NCI-H82 (cell line): ENCODE data around the gene EVL.

Experiments
- DNase-seq: peaks from one replicate; lab custom pipeline; 2025; lab: John Stamatoyannopoulos, UW

EVL gene

DNA sequence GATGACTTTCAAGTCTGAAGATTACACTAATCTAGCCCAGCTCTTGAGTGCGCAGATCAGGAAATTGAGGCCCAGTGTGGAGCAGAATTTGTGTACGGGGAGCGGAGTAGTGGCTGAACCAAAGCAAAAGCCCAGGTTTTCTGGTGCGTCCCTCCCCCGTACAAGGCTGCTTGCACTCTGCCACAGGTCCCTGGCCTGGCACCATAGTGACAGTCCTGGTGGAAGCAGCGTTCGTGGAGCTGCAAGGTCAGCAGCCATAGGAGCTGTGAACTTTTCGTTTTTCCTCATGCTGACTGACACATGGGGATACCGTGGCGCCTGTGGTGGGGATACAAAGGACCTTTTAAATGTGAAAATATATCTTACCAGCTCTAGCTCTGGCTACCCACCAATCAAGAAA lies 1.7 kb downstream of the EVL start:
- no peak for DNase-seq

DNA sequence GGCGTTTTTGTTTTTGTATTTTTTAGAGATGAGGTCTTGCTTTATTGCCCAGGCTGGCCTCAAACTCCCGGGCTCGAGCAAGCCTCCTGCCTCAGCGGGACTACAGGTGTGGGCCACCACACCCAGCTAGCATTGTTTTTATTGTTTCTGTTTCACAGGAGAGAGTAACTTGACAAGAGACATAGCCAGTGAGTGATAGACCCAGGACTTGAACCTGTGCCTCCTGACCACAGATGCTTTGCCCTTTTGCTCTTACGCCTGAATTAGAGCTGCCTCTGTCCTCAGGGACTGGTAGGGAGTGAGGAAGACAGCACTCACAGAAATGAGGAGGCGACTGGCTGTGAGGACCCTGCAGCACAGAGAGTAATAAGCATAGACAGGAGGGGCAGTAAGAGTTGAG lies 2.3 kb downstream of the EVL start:
- DNase-seq: no peak

DNA sequence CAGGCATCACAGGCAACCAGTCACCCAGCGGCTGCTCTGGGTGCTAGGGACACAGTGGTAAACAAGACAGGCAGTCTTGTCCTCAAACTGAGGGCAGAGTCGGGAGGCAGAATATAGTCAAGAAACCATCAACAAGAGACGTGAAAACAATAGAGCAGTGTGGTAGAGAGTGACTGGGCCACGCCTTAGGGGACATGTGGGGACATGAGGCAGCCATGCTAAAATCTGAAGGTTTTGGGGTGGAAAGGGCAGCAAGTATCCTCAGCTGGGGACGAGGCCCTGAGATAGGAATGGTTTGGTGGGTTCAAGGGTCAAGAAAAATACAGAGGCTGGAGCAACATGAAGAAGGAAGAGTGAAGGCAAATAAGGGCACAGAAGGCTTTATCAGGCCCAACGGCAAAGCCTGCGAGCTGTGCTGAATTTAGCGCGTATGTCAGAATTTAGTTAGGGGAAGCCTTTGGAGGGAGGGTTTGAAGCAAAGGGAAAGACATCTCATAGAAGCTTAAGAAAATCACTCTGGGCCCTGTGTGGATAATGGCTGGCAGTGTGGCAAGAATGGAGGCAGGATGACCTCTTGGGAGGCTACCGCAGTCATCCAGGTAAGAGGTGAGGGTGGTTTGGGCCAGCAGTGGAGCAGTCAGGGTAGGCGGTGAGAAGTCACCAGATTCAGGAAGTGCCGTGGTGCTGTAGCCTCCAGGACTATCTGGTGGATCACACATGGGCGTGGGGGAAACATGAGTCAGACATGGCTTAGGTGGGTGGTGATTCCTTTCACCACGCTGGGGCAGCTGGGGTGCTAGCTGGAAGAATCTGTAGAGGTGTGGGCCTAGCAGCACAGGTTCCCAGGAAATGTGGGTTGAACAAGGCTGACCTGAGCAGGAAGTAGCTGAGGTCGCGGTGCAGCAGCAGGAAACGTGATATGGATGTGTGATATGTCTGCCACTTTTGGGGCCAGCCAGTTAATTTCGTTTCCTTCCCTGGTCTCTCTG lies 3.0 kb downstream of the EVL start:
- no peak for DNase-seq

DNA sequence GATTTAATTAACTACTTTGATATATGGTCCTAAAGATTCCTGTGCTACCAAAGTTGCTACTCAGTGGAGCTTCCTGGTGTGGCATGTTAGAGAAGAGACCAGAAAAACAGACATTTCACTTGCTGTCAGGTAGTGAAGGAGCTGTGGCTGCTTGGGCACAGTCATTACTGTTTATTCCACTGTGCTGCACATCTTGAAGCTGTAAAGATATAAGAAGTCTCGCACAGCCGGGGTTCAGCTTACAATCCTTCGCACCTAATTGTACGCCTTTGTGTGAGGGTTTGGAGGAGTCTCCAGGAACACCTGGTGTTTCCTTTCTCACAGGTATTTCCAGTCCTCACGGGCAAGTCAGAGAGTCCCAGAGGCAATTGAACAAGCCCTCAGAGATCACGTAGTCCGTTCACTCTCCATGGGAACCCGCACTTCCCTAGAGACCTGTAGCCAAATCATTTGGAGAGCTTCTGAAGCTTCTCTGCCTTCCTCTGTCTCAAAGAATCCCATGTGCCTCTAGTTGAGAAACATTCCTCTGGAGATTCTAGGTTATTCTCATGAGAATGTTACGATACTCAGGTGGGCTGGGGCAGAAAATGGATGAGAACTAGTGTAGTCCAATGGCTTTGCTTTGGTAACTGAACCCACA lies 4.1 kb downstream of the EVL start:
- DNase-seq: no peak

DNA sequence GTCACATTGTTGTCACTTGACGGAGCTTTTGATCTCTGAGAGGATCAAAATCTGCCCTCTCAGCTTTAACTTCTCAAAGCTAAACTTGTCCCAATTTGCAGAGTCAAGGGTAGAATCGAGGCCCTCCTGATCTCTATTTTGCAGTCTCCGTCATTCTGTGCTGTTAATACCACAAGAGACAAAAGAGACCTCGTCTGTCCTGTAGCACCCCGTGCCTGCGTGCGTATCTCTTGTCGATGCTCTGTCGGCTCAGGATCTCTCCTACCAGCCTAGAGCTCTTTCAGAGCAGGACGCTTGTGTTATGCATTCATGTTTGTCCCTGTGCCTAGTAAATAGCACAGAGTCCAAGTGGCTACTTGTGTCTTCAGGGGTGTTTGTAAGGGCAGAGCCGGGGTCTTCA lies 5.1 kb downstream of the EVL start:
- no peak for DNase-seq

DNA sequence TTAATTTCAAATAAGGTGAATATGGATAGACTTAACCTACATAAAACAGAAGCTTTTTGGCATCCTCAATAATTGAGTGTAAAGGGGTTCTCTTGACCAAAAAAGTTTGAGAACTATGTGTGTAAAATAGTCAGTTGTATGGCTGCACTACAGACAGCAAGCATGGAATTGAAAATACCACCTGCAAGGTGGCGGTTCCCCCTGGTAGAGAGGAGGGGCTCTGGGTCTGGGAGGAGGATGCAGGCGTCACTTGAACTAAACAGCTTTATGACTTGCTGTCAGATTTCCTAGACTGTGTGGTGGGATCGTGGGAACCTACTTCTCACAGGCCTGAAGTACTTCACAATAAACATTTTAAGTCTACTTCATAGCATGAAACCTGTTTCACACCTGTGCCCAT lies 6.3 kb downstream of the EVL start:
- DNase-seq: no peak

DNA sequence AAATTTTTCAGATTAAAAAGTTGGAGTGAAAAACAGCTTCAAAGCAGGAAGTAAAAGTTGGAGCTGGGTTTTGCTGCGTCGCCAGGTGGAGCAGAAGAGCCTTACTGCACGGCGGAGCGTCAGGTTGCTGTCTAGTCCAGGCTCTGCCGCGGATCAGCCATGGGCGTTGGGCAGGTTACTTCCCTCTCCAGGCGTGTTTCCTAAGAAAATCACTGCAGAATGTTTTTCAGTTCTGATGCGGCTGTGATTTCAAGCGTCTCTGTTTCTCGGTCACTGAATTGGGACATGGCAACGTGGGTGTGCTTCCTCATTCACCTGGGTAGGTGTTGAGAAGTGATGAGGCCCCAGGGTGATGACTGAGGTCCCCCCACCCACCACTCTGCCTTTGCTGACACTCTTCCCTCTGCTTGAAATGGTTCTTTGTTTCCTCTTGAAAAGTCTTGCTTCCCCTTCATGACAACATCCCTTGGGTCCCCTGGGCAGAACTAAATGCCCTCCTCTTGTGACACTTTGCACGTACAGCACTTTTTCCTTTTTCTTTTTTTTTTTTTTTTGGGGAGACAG lies 7.6 kb downstream of the EVL start:
- no peak for DNase-seq

DNA sequence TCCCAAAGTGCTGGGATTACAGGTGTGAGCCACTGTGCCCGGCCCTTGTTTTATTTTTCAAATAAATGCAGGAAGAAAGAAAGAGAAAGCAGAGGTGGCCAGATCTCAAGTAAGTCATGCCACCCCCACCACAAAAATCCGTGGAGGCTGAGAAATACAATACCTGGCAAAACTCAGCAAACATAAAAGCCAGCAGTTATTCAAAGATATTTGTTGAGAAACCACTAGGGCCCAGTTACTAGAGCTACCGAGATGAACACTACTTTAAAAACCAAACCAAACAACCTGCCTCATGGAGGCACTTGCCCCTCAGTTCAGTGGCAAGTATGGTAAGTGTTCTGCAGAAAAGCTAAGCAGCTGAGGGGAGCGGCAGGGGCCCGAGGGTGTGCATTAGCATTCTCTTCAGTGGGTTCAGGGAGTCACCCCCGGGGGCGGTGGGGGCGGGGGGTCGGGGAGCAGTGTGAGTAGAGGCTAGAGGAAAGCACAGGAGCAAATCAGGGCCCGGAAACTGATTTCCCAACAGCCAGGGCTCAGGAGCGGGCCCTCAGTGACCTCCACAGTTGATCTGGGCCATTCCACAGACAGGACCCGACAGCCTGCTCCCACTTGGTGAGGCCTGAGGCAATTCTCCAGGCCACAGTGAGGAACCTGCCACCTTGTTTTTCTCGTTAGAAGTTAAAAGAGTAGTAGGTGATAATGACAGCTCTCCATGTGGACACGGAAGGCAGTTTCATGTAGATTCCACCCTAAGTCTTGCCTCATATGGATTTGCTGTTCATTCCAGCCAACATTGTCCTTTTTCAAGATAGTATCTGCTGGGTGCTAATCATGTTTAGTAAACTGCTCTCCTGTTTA lies 8.6 kb downstream of the EVL start:
- DNase-seq: no peak

DNA sequence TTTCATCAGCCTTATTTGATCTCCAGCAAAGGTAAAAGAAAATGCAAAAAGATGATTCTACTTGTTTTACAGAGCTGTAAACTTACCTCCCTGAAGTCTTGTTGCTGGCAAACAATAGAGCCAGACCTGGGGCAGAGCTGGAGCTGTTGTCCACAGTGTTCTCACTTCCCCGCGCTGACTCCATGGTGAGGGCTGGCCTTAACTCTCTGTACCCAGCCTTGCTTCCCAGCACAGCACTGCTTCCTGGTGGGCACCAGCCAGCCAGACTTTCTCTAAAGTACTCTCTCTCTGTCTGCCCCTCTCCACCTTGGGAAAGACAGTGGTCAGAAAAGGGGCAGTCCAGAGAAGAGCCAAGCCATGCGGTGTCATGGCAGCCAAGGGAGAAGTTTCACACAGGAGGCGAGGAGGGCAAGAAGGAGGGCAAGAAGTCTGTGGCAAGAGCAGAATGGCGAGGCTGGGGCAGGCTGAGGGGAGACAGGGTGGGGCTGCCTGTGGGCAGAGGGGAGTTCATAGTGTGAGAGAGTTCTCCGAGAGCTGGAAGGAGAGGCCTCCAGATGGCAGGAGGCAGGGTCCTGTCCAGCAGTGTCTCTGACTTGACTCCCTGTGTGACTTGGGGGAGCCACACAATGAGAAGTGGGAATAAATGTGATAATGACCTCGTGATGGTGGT lies 9.3 kb downstream of the EVL start:
- DNase-seq: no peak

DNA sequence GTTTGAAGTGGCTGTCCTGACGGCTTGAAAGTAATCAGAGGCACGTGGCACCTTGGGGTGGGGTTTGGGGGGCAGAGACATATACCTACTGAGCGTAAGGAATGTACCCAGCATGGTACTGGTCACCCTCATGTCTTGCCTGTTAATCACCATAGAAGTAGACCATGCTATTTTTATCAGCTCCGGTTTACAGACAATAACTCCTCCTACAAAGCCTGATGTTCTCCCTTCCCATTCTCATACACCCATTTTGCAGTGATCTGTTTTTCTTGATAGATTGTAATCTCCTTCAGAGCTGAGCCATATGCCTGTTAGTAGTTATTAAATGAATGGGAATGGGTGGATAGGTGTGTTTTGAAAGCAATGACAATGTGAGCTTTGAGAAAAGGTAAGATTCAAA lies 10.5 kb downstream of the EVL start:
- no peak for DNase-seq

DNA sequence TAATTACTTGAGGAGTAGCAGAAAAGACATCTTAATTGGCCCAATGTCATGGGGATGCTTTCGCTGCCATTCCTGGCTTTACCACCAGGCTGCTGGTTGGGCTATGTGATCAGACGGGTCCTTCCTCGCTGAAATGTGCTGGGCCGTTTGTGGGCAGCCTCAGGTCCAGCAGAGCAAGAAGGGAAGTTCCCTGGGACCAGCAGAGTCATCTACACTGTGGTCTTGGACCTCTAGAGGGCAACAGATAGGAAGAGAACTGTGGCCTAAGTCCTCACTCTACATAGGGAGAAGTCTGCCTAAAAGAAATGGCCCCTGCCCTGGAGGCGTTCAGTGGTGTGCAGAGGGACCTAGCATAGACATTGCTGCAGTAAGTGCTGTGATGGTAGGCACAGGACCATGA lies 10.9 kb downstream of the EVL start:
- DNase-seq: no peak

DNA sequence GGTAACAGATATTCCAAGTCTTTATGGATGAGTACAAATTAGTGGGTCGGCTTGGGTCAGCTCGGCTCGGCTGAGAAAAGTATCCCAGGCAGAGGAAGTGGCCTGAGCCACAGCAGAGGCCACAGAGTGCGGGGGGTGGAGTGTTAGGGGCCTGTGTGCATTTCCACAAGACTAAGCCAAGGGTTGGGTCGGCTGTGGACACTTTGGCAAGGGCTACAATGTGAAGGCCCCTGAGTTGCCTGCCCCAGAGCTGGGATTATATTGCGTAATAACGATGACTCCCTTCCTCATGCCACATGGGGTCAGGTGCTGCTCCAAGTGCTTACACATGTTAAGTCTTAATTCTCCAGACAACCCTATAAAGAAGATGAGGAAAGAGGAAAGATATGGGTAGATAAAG lies 11.4 kb downstream of the EVL start:
- DNase-seq: no peak

DNA sequence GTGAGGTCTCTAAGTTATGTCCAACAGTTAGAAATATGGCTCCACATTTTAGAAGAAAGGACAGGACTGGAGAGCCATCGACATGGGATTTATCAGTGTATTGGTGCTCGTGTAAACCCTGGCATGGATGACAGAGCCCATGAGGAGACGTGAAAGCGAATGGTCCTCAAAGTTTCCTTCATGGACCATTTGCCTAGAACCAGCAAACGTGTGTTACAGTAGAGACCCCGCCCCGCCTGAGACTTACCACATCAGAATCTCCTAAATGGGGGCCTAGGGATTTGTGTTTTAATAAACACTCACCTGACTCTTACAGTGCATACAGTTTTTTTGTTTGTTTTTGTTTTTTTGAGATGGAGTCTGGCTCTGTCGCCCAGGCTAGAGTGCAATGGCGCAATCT lies 12.2 kb downstream of the EVL start:
- no peak for DNase-seq

DNA sequence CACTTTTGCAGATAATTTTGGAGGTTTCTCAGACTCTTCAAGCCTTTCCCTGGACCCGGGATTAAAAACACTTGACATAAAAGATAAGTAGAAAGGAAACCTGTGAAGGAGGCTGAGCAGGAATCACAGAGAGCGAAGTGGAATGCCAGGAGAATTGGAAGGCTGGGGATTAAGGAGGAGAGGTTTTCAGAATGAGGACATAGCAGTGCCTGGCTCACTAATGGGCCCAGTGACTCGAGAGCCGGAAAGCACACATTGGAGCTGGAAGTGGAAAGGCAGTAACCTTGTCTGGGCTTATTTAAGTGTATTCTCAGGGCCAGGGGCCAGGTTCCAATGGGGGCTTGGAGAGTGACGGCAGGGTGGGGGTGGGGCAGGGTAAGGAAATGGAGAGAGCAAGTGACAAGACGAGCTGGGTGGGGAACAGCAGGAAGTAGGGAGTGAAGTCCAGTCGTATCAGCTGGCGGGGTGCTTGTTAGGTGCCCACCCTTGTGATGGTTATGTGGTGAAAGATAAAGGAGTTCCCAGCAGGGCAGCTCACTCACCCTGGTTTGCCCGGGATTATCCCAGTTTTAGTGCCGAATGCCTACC lies 13.1 kb downstream of the EVL start:
- DNase-seq: no peak

DNA sequence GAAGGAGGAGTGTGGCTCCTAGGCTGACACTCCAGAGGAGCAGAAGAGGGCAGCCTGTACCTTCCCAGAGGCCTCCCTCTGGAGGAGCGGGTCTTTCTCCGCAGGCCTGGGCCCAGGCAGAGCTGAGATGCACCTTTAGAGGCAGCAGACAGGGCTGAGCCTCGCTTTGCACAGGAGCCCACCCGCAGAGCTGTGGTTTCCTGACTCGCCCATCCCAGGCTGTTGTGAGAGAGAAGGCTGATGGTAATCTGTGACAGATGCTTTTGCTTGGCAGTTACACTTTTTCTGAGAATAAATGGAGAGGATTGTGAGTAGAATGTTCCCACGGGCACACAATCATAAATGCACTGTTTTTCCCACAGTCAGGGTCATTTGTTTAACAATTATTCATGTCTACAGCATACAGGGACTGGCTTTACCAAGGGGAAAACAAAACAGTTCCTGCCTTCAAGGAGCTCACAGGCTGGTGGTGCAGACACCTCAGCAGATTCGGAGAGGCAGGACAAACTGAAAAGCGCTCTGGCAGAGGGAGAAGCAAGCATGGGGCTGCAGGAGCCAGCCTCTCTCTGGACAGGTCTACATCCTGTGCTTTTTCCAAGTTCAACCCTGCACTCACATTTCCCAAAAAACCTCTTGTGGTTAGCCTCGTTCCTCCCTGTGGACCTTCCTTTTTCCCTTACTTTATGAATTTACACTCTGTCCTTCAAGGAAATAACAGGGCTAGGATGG lies 13.9 kb downstream of the EVL start:
- DNase-seq: no peak

DNA sequence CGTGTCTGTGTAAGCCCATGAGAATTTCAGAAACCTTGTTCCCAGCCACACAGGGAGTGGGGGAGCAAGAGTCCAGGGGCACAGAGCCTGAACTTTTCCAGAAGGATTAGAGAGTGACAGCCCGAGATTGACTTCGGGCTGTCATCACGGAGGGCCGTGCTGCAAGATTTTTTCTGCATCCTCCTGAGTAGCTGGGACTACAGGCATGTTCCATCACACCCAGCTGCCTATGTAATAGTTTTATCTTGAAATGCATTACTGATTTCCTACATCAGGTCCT lies 14.4 kb downstream of the EVL start:
- no peak for DNase-seq

DNA sequence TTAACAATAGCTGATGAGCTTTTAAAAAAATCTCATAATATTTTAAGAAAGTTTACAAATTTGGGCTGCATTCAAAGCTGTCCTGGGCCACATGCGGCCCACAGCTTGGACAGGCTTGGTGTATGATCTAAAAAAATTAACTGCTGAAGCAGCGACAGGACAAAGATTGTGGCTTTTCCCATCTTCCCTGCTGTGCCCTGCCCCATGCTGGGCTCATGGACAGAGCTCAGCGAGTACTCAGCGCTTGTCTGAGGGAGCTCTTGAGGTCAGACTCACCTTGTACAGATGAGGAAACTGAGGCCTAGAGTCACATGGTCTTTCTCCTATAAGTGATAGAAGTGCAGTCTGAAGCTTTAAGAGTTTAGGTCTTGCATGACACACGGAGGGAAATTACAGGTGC lies 15.0 kb downstream of the EVL start:
- DNase-seq: no peak

DNA sequence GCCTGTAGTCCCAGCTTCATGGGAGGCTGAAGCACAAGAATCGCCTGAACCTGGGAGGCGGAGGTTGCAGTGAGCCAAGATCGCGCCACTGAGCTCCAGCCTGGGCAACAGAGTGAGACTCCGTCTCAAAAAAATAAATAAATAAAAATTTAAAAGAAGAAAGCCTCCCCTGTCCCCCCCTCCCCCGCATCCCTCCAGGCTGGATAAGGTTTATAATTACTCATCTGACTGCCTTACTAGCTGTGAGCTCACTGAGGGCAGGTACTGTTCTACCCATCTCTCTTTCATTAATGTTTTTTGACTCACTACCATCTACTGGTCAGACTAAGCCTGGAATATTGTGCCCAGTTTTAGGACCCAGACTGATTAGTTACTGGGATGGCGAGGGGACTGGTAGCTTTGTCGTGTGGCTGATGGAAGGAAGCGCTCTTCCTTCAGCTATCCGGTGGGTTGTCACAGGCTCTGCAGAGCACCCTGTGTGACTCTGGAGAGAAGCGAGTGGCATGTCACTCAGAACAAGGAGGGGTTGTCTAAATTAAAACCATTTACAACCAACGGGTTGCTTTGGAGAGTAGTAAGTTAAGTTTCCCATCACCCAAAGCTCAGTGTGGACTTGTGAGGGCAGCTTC lies 16.9 kb downstream of the EVL start:
- DNase-seq: no peak

DNA sequence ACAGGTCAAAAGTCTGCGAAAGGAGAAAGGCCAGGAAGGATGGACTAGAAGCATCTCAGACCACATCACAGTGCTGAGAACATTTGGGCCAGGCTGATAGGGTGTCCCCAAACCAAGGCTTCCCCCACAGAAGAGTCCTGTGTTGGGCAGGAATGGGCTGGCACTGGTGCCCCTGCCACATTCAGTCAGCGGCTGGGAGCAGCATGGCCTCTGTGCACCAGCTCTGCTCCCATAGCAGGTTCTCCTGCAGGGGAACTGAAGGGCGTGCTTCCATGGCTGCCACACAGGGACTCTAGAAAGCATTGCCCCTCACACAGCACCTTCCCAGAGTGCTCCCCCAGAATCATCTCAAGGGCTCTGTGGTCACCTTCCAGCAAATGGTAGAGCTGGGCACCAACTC lies 17.5 kb downstream of the EVL start:
- no peak for DNase-seq

DNA sequence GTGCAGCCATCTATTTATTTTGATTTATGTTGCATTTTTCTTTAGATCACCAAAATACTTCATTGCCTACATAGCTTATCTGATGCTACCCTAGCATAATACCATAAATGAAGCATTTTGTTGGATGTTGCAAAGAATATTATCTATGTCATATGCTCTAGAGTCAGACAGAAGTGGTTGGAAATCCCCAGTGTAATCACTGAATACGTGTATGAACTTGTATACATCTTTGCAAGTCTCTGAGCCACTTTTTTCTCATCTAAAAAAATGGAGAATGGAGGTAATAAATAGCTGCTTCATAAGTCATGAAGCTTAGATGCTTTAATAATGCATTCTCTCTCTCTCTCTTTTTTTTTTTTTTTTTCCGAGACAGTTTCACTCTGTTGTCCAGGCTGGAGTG lies 18.5 kb downstream of the EVL start:
- DNase-seq: no peak
